SK-N-MC (cell line): ENCODE measurements around the gene TBRG1.

Experiments
- EZH2 ChIP-seq: fragments of 200-600 bp; sonication (generic); IDR thresholded peaks from one replicate; pipeline ENCODE4 v1.6.1; 2017; ENCODE audit warnings: antibody characterized with exemption
- FOXP2 ChIP-seq: optimal IDR thresholded peaks from 2 replicates; pipeline ENCODE3; 2011; ENCODE audit warnings: mild to moderate bottlenecking, moderate library complexity; ENCODE audit not compliant: insufficient read depth; ENCODE audit errors: extremely low read length, control extremely low read depth
- POLR2AphosphoS5 ChIP-seq: IDR thresholded peaks from 2 replicates; pipeline ENCODE4 v1.6.1; 2012; ENCODE audit warnings: mild to moderate bottlenecking, low read depth, low read length, borderline replicate concordance

GRCh38 chr11:124674168-124674517 lies 51.5 kb downstream of the TBRG1 start:
- TF ChIP-seq POLR2AphosphoS5 (no peak), EZH2 (no peak), FOXP2 (no peak)
